Esophagus squamous epithelium (tissue), 4 donors: Measurements from ENCODE around the gene DHFR2.
"Not testable (repeated sequence)": the region's sequence is repeated elsewhere in the genome, so short reads cannot be mapped to it uniquely, and the experiment has no call there.

Experiments
- POLR2A ChIP-seq, 4 donors: fragments of 450-650 bp; IDR thresholded peaks; one replicate each; pipeline ENCODE4 v1.6.1; 2017; ENCODE audit warnings: antibody characterized with exemption in 4 of 4, mild to moderate bottlenecking in 4 of 4, moderate library complexity in 3 of 4
- TF ChIP-seq, protein P1 (sequence below), 6 experiments: fragments of 450-650 bp in 4 of 6; fragments of 200-600 bp in 2 of 6; sonication (generic) in 2 of 6; IDR thresholded peaks; one replicate each; pipeline ENCODE4 v1.5.1; 2016 to 2019; ENCODE audit warnings: antibody characterized with exemption in 6 of 6, mild to moderate bottlenecking in 4 of 6, moderate library complexity in 4 of 6

DNA sequence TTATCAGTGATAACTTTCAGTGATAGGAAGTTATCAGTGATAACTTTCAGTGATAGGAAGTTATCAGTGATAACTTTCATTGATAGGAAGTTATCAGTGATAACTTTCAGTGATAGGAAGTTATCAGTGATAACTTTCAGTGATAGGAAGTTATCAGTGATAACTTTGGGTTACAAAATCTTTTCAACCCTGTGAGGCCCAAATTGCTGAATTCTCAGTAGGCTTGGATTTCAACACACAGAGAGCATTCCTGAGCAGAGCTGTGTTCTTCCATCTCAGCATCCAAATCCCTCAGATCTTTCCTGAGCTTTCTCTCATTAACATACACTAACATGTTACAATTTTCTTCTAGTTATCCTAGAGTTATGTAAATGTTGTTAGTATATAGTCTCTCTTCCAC lies 47.5 kb upstream of the DHFR2 start:
- TF ChIP-seq POLR2A (IDR thresholded peaks at IDR 0.05): not testable (repeated sequence)
- TF ChIP-seq, protein P1, sequence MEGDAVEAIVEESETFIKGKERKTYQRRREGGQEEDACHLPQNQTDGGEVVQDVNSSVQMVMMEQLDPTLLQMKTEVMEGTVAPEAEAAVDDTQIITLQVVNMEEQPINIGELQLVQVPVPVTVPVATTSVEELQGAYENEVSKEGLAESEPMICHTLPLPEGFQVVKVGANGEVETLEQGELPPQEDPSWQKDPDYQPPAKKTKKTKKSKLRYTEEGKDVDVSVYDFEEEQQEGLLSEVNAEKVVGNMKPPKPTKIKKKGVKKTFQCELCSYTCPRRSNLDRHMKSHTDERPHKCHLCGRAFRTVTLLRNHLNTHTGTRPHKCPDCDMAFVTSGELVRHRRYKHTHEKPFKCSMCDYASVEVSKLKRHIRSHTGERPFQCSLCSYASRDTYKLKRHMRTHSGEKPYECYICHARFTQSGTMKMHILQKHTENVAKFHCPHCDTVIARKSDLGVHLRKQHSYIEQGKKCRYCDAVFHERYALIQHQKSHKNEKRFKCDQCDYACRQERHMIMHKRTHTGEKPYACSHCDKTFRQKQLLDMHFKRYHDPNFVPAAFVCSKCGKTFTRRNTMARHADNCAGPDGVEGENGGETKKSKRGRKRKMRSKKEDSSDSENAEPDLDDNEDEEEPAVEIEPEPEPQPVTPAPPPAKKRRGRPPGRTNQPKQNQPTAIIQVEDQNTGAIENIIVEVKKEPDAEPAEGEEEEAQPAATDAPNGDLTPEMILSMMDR (IDR thresholded peaks at IDR 0.05): not testable (repeated sequence)
